HuH-7.5 (cell line): ENCODE data around the gene TOMM70.
A peak's percentile ranks its signal among the peaks of the same experiment; 100 is the strongest.
"Not testable (repeated sequence)": the region's sequence is repeated elsewhere in the genome, so short reads cannot be mapped to it uniquely, and the experiment has no call there.

Experiments used
- DNase-seq: peaks from one replicate; pipeline ENCODE4 v3.0.0; 2011; ENCODE audit warnings: low spot score

The TOMM70 gene

DNA sequence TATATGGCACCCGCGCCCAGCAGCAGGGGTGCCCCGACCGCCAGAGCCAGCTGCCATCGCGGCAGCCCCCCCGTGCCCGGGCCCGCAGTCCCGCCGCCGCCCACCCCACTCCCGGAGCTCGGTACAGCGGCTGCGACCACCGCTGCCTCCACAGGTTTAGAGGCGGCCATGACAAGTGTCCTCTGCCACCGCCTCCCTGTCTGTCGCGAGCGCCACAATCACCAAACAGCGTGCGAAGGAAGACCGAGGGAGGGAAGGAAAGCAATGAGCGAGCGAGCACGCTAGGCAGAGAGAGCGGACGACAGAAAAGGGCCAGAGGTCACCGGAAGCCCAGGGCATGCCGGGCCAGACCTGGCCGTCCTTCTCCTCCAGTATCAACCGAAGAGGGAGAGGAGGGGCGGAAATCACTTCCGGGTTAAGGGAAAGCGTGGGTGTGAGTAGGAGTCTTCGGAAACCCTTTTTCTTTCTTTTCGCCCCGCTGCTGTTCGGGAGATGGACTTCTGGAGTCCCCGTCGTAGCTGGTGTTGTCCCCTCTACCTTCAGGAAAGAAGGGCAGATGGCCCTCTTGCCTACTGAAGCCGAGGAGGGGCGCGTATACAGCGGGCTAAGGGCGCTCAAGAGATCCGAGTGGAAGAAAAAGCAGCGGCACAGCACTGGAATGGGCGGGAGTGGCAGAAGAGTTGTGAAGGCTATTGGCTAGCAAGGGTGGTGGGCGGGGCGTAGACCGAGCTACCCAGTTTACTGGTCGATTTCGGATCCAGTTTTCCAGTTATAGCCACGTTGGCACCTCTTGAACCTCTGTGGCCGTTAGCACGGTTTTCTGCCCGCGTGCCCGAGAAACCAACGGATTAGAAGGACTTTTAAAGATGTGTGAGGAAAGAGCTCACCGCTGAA, at the start of gene TOMM70, which contains the start of gene LNP1:
TSS of gene TOMM70 (minus strand) at position 310 of the 894 bp plus-strand sequence. CDS start at position 170, 140 bp downstream.
TSS of gene LNP1 (plus strand) at position 760 of the 894 bp plus-strand sequence. CDS start 28,191 bp downstream, outside the sequence.
- DNase-seq = peak; percentile 71

DNA sequence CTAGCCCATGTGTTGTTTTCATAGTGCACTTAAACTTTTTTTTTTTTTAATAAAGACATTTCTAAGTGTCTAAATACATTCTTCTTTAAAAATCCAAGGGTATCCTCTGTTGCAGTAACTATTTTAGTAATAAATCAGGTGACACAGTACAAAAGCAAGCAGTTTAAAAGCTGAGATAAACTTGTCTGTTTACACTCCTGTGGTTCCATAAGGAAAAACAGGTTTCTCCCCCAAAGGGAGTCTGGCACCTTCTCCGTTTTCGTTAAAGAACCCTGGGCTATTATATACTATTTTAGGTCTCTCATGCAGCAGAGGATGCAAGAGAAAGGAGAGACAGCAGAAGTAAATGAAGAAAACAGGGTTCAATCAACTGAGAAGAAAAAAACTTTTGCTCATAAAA, 48.3 kb upstream of the TOMM70 start:
- DNase-seq = no peak

GRCh38 chr3:100448079-100448478, 47.2 kb upstream of the TOMM70 start:
- DNase-seq = no peak

- DNase-seq = not testable (repeated sequence)
Observed at GRCh38 chr3:100447067-100447466, 46.2 kb upstream of the TOMM70 start.

- no peak for DNase-seq
Observed at GRCh38 chr3:100443690-100444089, 42.8 kb upstream of the TOMM70 start.

DNA sequence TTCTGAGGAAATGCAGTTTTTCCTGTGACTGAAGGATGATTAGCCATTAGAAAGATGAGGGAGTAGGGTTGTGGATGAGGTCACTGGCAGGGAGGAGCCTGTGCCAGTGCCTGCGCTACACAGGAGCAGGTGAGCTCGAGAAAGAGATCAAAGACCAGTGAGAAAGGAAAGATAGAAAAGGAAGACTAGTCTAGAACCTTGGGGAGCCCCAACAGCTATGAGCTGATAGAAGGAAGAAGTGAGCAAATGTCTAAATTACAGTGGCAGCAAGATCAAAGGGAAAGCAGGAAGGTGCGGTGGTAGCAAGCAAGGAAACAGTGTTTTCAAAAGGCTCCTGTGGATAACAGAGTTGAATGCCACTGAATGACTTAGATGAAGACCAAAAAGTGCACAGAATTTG, 40.0 kb upstream of the TOMM70 start:
- no peak for DNase-seq

DNA sequence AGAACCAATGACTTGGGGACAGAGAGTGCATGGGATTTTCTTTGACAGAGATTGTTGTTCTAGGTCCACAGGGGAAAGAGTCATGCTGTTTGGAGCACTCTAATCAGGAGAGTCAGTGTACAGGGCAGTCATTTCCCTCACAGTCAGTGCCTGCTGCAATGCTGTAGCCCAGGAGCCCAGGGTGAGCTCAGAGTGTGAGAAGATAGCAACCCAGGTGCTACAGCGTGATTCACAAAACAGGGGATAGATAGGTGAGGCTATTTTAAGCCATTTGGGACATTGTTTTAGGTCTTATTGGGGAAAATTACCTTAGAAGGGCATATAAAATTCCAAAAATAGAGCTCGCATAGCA, 37.7 kb upstream of the TOMM70 start:
- no peak for DNase-seq

DNA sequence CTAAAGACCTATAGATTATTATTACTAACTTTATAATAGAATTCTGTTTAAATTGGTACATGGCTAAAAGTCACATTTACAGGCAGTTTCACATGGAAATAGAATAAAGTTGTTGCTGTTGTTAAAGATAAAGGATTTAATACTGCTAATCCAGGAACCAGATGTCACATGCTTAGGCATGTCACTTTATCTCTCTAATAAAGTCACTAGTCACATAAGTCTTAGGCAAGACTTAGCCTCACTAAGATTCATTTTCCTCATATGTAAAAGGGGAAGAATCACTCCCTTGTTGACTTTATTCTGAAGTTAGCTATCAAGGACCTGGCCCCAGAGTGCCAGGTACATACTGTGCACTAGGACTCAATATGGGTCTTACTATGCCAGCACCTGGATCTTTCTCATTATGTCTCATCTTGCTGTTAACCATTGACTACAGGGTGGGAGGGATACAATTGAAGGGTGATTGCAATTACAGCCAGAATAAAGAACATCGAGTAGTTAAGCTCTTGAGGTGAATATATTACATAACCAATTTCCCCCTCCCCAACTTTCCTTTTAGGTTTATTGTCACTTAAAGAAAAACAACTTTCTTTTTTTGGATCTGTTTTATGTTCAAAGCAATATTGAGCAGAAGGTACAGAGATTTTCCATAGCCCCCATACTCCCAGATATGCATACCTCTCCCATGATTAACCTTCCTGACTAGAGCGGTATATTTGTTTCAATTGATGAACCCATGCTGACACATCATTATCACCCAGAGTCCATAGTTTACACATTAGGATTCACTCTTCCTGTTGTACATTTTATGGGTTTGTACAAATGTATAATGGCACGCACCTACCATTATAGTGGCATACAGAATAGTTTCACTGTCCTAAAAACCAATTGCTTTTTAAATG, 37.1 kb upstream of the TOMM70 start:
- no peak for DNase-seq

GRCh38 chr3:100436951-100437350, 36.1 kb upstream of the TOMM70 start:
- no peak for DNase-seq

- DNase-seq = no peak
Observed at GRCh38 chr3:100429187-100429716, 28.4 kb upstream of the TOMM70 start.

- DNase-seq = no peak
Observed at GRCh38 chr3:100427699-100428098, 26.8 kb upstream of the TOMM70 start.

GRCh38 chr3:100426067-100426682, 25.3 kb upstream of the TOMM70 start:
- DNase-seq = no peak

DNA sequence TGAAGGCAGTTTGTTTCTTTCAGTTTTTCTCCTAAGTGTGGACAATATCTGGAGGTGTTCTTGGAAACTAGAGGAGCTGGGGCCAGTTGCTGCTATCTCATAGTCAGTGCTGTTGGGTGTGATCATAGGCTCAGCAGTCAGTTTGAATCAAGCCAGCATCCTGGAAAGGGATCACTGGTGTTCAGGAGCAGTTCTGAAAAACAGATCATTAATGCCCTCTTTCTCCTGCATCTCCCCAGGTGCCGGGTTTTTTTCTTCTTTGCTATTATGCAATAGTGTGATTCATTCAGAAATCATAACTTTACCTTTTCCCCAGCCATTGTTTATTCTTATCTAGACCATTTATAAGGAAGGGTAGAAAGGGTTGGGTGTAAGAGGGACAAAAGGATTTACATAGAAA, 24.4 kb upstream of the TOMM70 start:
- DNase-seq = no peak

DNA sequence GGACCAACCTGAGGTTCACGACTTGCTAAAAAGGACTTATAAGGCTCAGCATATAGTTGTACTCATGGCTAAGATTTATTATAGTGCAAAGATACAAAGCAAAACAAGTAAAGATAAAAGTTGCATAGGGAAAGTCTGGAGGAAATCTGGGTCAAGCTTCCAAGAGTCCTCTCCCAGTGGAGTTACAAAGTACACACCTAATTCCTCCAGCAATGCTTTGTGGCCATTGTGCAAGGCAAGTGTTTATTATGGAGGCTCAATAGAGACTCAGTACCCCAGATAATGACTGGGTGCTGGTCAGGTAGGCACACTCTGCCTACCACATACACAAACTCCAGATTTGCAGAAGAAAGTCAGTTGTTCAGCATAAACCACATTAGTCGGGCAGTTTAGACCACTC, 23.4 kb upstream of the TOMM70 start:
- DNase-seq = no peak

DNA sequence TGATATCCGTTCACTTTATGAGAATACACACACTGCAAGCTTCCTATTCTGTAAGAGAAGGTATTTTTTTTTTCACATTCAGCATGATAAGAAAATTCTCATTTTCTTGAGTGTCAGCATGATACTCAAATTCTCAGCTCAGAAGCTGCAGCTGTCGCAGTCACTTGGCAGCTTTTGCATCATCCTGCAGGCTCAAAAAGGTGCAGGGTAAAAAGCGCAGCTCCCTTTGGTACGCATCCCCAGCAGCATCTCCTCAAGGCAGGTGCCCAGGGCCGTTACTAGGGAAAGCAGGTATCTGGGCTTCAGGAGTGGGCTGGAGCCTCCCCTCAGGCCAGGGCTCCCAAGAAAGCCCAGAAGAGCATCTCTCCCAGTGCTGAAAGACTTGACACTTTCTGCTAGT, 22.7 kb upstream of the TOMM70 start:
- DNase-seq = no peak

DNA sequence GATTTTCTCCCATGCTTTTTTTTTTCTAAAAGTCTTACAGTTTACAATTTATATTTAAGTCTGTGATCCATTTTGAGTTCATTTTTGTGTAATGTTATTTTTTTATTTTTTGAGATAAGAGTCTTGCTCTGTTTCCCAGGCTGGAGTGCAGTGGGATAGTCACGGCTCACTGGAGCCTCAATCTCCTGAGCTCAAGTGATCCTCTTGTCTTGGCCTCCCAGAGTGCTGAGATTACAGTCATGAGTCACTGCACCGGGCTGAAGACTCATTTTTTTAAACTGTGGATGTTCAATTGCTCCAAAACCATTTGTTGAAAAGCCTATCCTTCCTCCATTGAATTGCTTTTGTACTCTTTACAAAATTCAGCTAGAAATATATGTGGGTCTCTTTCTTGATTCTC, 20.0 kb upstream of the TOMM70 start:
- no peak for DNase-seq

DNA sequence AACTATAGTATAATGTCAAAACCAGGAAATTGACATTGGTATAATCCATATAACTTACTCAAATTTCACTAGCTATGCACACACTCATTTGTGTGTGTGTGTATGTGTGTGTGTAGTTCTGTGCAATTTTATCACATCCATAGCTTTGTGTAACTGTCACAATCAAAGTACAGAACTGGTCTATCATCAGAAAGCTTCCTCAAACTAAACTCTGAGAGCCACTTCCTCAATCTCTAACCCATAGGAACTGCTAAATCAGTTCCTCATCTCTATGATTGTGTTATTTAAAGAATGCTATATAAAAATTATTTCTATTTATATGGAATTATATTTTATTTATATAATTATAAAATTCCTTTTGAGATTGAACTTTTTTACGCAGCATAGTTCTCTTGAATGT, 18.5 kb upstream of the TOMM70 start:
- no peak for DNase-seq

- DNase-seq = no peak
Observed at GRCh38 chr3:100416863-100417262, 16.0 kb upstream of the TOMM70 start.

DNA sequence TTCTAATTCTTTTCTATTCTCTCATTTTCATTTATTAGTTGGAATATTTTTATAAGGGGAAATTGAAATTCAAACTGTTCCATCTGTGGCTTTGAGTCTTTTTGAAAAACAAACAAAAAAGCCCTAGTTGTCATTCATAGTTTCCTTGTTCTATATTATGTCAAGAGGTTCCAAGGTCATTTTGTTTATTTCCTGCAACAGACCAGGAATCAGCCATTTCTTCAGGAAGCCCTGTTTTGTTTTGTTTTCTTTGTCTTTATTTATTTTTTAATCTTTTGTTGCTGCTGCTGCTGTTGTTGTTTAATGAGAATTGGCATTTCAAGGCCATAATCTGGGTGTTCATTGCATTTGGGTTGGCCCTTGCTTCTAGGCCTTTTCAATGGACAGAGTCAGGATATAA, 15.3 kb upstream of the TOMM70 start:
- no peak for DNase-seq

DNA sequence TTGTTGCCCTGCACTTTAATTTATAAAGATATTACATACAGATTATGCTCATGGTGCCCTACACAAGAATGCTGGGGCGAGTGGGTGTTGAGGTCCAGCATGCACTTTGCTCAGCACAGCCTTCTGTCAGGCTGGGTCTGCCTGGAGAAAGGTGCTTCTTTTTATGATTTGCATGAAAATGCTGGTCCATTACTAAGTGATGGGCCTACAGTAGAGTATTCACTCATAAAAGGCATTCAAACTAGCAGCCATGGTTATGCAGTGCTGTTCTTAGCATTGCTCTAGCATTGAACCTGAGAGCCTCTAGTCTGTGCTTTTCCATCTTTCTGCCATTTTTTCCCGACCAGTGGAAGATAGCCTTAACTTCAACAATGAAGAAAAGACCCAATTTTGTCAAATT, 12.7 kb upstream of the TOMM70 start:
- DNase-seq = no peak

DNA sequence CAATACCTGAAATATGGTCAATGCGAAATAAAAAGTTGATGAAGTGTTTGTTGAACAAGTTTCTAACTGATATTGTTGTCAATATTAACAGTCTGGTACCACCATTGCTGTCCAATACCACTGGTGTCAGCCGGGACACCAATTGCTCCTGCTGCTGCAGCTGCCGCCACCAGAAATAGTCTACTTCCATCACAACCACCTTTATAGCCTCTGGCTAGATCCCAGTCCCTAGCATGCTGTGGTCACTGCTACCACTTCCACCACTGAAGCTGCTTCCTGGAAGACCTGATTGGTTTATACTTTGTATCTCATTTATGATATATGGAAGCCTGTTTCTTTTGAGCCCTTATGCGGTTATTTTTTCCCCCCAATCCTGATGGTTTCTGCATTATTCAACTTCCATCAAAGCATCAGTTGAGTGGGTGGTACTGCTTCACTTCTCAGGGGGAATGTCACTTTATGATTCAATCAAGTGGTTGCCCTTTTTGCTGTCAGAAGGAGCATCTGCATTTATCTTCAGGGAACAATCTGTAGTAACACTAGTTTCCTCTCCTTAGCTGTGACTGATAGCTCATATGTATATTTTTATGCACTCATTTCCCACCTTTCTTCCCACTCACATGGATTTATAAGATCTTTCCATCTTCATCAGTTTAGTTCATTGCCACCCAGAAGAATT, 12.2 kb upstream of the TOMM70 start:
- no peak for DNase-seq
